ENCODE data around the gene RTN4RL2.

- TF ChIP-seq CTCF (IDR thresholded peaks at IDR 0.05) = no peak
- TF ChIP-seq FOXP4 (CRISPR knock-in tag; IDR thresholded peaks at IDR 0.05) = no peak
- TF ChIP-seq ATF6 (CRISPR knock-in tag; IDR thresholded peaks at IDR 0.05) = no peak
- TF ChIP-seq IRF2 (CRISPR knock-in tag; IDR thresholded peaks at IDR 0.05; ENCODE audit: borderline replicate concordance, low read depth) = no peak
- no peak for TF ChIP-seq ZNF232 (CRISPR knock-in tag; IDR thresholded peaks at IDR 0.05)
- no peak for TF ChIP-seq ZNF121 (CRISPR knock-in tag; IDR thresholded peaks at IDR 0.05)
- no peak for TF ChIP-seq ATF2 (CRISPR knock-in tag; IDR thresholded peaks at IDR 0.05; ENCODE audit: borderline replicate concordance, low read depth)
Observed at GRCh38 chr11:57515332-57516060, 55.2 kb downstream of the RTN4RL2 start, which contains the start of gene SLC43A1.

Measured in WTC11 (cell line).